Stomach (tissue), 9 donors: ENCODE measurements around the gene NEURL2. TPM values are rescaled to one million over a fixed set of nuclear protein-coding genes. Genes with fewer than 3 reads are reported as not detected.
A peak's percentile ranks its signal among the peaks of the same experiment; 100 is the strongest.

ENCODE experiments used
- DNase-seq, 2 donors: peaks; one replicate each; pipeline versions ENCODE4 v3.0.0 to v3.0.0-alpha.2; 2013 to 2019
- H3K27ac ChIP-seq, 5 donors: fragments of 200-600 bp in 4 of 5; sonication (generic) in 4 of 5; one replicate each; pipeline ENCODE4 v1.5.1; 2013 to 2019; ENCODE audit warnings: mild to moderate bottlenecking in 1 of 5, moderate library complexity in 1 of 5
- H3K27me3 ChIP-seq, 3 donors: fragments of 200-600 bp; sonication (generic); one replicate each; pipeline ENCODE4 v1.5.1; 2017 to 2019; ENCODE audit warnings: mixed run types in 1 of 3
- H3K36me3 ChIP-seq, 4 donors: fragments of 200-600 bp; sonication (generic); 1 replicate in 3 of 4; 2 replicates in 1 of 4; pipeline ENCODE4 v1.5.1; 2016 to 2019
- H3K4me1 ChIP-seq, 4 donors: fragments of 200-600 bp; sonication (generic); one replicate each; pipeline ENCODE4 v1.5.1; 2016 to 2019
- H3K4me3 ChIP-seq, 4 donors: fragments of 200-600 bp; sonication (generic) in 3 of 4; one replicate each; pipeline ENCODE4 v1.5.1; 2016 to 2019; ENCODE audit warnings: mild to moderate bottlenecking in 1 of 4
- H3K9me3 ChIP-seq, 4 donors: fragments of 200-600 bp; sonication (generic); one replicate each; pipeline ENCODE4 v1.5.1; 2016 to 2019
- EP300 ChIP-seq: sonication (generic); formaldehyde crosslinking; IDR thresholded peaks from one replicate; pipeline ENCODE4 v1.6.1; 2017; ENCODE audit warnings: antibody characterized with exemption
- POLR2A ChIP-seq, 4 donors: fragments of 450-650 bp; IDR thresholded peaks; one replicate each; pipeline ENCODE4 v1.6.1; 2016; ENCODE audit warnings: antibody characterized with exemption in 4 of 4, control low read depth in 2 of 4, mild to moderate bottlenecking in 1 of 4, moderate library complexity in 1 of 4
- POLR2AphosphoS5 ChIP-seq, 3 donors: sonication (generic); formaldehyde crosslinking; IDR thresholded peaks; one replicate each; pipeline ENCODE4 v1.6.1; 2016; ENCODE audit warnings: antibody characterized with exemption in 3 of 3
- WGBS, 5 donors: extraction: QIAGEN DNeasy Blood & Tissue Kit in 3 of 5; methylation state at CpG; one replicate each; pipeline versions ENCODE4 v1.1.5 to v1.1.7; 2013 to 2018; 5-methylcytosine and 5-hydroxymethylcytosine counted together
- intact Hi-C: fragments of 100-400 bp; cut with DNase I; formaldehyde crosslinking; loops from one replicate; pipeline ENCODE4 v1.15.1; 2023; ENCODE audit warnings: low total_unique reads
- polyA plus RNA-seq, 3 donors: library from polyadenylated mRNA; stranded (reverse); fragments of 200-250 nt; gene quantifications; one replicate each; pipeline ENCODE4 v1.2.3, GENCODE V29; 2013
- total RNA-seq, 5 donors: library from RNA; depleted of rRNA; stranded (reverse); fragments of >200 nt; gene quantifications; one replicate each; pipeline versions ENCODE4 v1.1.0 to v1.2.3, GENCODE V29; 2014 to 2016
- TF ChIP-seq, protein P1 (sequence below), 7 experiments: fragments of 450-650 bp in 4 of 7; fragments of 200-600 bp in 3 of 7; sonication (generic) in 3 of 7; IDR thresholded peaks; one replicate each; pipeline ENCODE4 v1.5.1; 2016 to 2019; ENCODE audit warnings: antibody characterized with exemption in 7 of 7, control low read depth in 2 of 7, mild to moderate bottlenecking in 1 of 7
- donor health status: healthy with polysubstance abuse.
- donor health status: Bipolar disorder and iron deficiency.
- donor health status: healthy.

Gene NEURL2
- total and polyA plus RNA-seq, 8 donors: 3.3 to 29.9 (median 3.9) TPM; not detected in 1

DNA sequence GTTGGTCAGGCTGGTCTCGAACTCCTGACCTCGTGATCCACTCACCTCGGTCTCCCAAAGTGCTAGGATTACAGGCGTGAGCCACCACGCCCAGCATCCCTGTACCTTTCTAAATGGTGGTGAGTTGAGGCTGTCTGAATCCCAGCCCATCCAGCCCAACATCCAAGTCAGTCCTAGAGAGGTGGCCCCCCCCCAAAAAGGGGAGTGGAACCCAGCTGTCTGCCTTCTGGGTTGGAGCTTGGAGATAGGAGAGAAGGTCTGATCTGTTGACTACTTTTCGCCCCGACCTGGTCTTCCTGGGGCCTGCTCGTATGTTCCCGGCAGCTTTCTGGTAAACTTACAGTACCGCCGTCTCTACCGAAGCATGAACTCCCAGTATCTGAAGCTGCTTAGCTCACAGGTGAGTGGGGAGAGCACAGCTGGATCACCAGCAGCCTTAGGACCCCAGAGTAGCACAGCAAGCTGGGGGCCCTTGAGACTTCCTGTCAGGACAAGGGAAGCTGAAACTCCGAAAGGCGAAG lies 5.7 kb upstream of the NEURL2 start:
- Histone ChIP-seq H3K27ac (no peak overlapping the region), H3K36me3 (peaks cover 38 to 93% (median 90%) of the 10 kb centered on the region in 4 donors), H3K9me3 (no peaks in the 10 kb centered on the region), H3K4me3 (no peak overlapping the region), H3K27me3 (no peaks in the 10 kb centered on the region), H3K4me1 (peaks cover 8 to 22% (median 17%) of the 10 kb centered on the region in 4 donors)
- intact Hi-C loops: no loop called here
- DNase-seq: no peak
- WGBS, 5 donors: 93 to 97% (median 95%) methylated on average over 13 to 14 of the region's 14 CpGs
- no peak for TF ChIP-seq POLR2AphosphoS5 (IDR thresholded peaks at IDR 0.05)
- TF ChIP-seq, protein P1, sequence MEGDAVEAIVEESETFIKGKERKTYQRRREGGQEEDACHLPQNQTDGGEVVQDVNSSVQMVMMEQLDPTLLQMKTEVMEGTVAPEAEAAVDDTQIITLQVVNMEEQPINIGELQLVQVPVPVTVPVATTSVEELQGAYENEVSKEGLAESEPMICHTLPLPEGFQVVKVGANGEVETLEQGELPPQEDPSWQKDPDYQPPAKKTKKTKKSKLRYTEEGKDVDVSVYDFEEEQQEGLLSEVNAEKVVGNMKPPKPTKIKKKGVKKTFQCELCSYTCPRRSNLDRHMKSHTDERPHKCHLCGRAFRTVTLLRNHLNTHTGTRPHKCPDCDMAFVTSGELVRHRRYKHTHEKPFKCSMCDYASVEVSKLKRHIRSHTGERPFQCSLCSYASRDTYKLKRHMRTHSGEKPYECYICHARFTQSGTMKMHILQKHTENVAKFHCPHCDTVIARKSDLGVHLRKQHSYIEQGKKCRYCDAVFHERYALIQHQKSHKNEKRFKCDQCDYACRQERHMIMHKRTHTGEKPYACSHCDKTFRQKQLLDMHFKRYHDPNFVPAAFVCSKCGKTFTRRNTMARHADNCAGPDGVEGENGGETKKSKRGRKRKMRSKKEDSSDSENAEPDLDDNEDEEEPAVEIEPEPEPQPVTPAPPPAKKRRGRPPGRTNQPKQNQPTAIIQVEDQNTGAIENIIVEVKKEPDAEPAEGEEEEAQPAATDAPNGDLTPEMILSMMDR (IDR thresholded peaks at IDR 0.05): no peak
- no peak for TF ChIP-seq POLR2A (IDR thresholded peaks at IDR 0.05)
- TF ChIP-seq EP300: no peak

DNA sequence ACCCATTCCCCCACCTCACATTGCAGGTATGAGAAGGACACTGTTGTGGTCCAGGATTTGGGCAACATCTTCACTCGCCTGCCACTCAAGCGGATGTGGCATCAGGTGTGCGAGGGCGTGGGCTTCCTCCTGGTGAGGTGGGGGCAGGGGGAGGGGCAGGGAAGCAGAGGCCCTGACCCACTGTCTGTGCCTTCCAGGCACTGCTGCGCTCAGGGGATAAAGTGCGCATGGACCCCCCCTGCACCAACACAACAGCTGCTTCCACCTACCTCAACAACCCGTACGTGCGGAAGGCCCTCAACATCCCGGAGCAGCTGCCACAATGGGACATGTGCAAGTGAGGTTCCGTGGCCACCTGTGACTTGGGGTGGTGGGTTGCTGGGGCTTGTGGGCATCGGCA lies 3.8 kb upstream of the NEURL2 start:
- 76 to 90% (median 80%) methylated on average over 10 to 12 of the region's 12 CpGs for WGBS, 5 donors
- TF ChIP-seq POLR2AphosphoS5 (IDR thresholded peaks at IDR 0.05): no peak
- TF ChIP-seq, protein P1 (IDR thresholded peaks at IDR 0.05): no peak
- no peak for TF ChIP-seq POLR2A (IDR thresholded peaks at IDR 0.05)
- no peak for TF ChIP-seq EP300
- intact Hi-C loops: no loop called here

DNA sequence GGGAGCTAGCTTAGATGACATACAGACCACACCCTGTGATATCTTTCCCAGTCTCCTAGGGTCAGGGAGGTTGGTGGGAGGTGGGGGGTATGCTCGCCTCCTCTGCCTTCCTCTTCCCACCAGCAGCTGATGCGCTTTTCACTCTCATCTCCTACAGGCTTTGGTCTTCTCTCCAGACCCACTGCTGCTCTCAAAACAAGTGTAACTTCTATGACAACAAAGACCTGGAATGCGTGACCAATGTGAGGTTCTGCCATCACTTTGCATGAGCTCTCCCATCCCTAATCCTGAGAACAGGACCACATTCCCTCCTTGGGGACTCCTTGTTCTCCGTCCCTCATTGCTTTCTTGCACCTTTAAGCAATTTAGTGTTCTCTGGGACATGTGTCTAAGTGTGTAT lies 2.8 kb upstream of the NEURL2 start:
- H3K27ac ChIP-seq: no peak overlapping the region
- peaks cover 15 to 42% (median 39%) of the 10 kb centered on the region in 4 donors for H3K4me1 ChIP-seq
- DNase-seq: no peak
- intact Hi-C loops: no loop called here
- H3K27me3 ChIP-seq: no peaks in the 10 kb centered on the region
- no peak overlapping the region for H3K4me3 ChIP-seq
- WGBS, 5 donors: 91 to 93% (median 93%) methylated on average over 4 of the region's 4 CpGs
- no peaks in the 10 kb centered on the region for H3K9me3 ChIP-seq
- TF ChIP-seq, protein P1 (IDR thresholded peaks at IDR 0.05): no peak
- TF ChIP-seq POLR2A (IDR thresholded peaks at IDR 0.05) (no peak), EP300 (no peak), POLR2AphosphoS5 (IDR thresholded peaks at IDR 0.05) (no peak)
- H3K36me3 ChIP-seq: peaks cover 38 to 66% (median 64%) of the 10 kb centered on the region in 4 donors

More for the DNA sequence above, 3.8 kb upstream of the NEURL2 start:
- no peak overlapping the region for H3K27ac ChIP-seq
- H3K4me1 ChIP-seq: peaks cover 13 to 33% (median 32%) of the 10 kb centered on the region in 4 donors
- no peak overlapping the region for H3K4me3 ChIP-seq
- no peaks in the 10 kb centered on the region for H3K9me3 ChIP-seq
- DNase-seq: no peak
- H3K27me3 ChIP-seq: no peaks in the 10 kb centered on the region
- H3K36me3 ChIP-seq: peaks cover 38 to 75% (median 74%) of the 10 kb centered on the region in 4 donors

DNA sequence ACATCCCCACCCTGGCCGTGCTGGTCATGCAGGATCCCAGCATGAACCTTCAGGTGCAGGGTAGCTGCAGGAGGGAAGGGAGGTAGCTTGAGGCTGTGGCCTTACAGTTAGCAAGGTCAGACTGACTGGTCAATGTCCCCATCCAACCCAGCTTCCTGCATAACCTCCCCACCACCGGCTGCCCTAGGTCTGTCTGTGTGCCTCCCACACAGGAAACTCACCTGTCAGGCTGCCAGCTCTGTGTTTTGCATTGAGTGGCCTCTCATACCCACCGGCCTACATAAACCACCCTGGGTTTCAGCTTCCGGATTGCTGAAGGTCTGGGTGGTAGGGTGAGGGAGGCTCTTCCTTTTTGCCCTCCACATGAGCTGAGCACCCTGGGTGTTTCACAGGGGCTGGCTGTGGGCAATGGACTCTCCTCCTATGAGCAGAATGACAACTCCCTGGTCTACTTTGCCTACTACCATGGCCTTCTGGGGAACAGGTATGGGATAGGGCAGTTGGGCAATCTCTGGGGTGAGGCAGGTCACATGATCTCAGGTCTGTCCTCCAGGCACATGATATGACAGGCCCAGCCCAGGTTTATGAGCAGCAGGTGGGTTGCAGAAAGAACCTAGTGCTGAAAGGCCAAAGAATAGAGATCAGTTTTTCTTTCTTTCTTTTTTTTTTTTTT lies 2.0 kb upstream of the NEURL2 start:
- 72 to 87% (median 78%) methylated on average over 3 to 4 of the region's 4 CpGs for WGBS, 5 donors
- DNase-seq: no peak
- Histone ChIP-seq H3K9me3 (no peaks in the 10 kb centered on the region), H3K27ac (peak overlapping the region in 2 of 5 donors; percentile 43 to 87), H3K27me3 (no peaks in the 10 kb centered on the region), H3K36me3 (peaks cover 41 to 66% (median 61%) of the 10 kb centered on the region in 4 donors), H3K4me3 (peak overlapping the region in 2 of 4 donors; percentile 65 to 92), H3K4me1 (peaks cover 15 to 46% (median 42%) of the 10 kb centered on the region in 4 donors)
- intact Hi-C loops: no loop called here
- TF ChIP-seq, protein P1 (IDR thresholded peaks at IDR 0.05): no peak
- TF ChIP-seq POLR2A (IDR thresholded peaks at IDR 0.05): no peak
- no peak for TF ChIP-seq POLR2AphosphoS5 (IDR thresholded peaks at IDR 0.05)
- TF ChIP-seq EP300: no peak
